Lower leg skin (tissue), 4 donors: ENCODE measurements around the gene USP25. TPM values are rescaled to one million over a fixed set of nuclear protein-coding genes. Genes with fewer than 3 reads are reported as not detected.

Experiments
- DNase-seq, 2 donors: peaks; one replicate each; pipeline ENCODE4 v3.0.0-alpha.2; 2019; ENCODE audit warnings: low spot score in 2 of 2
- H3K4me3 ChIP-seq: fragments of 200-600 bp; sonication (generic); 2 replicates; pipeline ENCODE4 v1.5.1; 2017; ENCODE audit warnings: mild to moderate bottlenecking, low read depth; ENCODE audit not compliant: poor library complexity, severe bottlenecking
- POLR2A ChIP-seq, 2 donors: fragments of 450-650 bp; IDR thresholded peaks; one replicate each; pipeline ENCODE4 v1.6.1; 2016 to 2017; ENCODE audit warnings: antibody characterized with exemption in 2 of 2, mild to moderate bottlenecking in 1 of 2, moderate library complexity in 1 of 2
- WGBS, 2 donors: methylation state at CpG; one replicate each; pipeline ENCODE4 v1.1.5; 2018; 5-methylcytosine and 5-hydroxymethylcytosine counted together
- intact Hi-C: fragments of 100-400 bp; cut with DNase I; formaldehyde crosslinking; loops from one replicate; pipeline ENCODE4 v1.15.0; 2023; ENCODE audit warnings: low total_unique reads
- total RNA-seq, 4 donors: library from RNA; depleted of rRNA; stranded (reverse); fragments of >200 nt; gene quantifications; one replicate each; pipeline ENCODE4 v1.1.0, GENCODE V29; 2016
- TF ChIP-seq, protein P1 (sequence below), 3 donors: fragments of 450-650 bp; IDR thresholded peaks; one replicate each; pipeline ENCODE4 v1.5.1; 2016; ENCODE audit warnings: antibody characterized with exemption in 3 of 3, mild to moderate bottlenecking in 3 of 3, moderate library complexity in 2 of 3

USP25 gene
- total RNA-seq, 4 donors from 2014 or later = 20.4 to 37.4 (median 32.3) TPM

DNA sequence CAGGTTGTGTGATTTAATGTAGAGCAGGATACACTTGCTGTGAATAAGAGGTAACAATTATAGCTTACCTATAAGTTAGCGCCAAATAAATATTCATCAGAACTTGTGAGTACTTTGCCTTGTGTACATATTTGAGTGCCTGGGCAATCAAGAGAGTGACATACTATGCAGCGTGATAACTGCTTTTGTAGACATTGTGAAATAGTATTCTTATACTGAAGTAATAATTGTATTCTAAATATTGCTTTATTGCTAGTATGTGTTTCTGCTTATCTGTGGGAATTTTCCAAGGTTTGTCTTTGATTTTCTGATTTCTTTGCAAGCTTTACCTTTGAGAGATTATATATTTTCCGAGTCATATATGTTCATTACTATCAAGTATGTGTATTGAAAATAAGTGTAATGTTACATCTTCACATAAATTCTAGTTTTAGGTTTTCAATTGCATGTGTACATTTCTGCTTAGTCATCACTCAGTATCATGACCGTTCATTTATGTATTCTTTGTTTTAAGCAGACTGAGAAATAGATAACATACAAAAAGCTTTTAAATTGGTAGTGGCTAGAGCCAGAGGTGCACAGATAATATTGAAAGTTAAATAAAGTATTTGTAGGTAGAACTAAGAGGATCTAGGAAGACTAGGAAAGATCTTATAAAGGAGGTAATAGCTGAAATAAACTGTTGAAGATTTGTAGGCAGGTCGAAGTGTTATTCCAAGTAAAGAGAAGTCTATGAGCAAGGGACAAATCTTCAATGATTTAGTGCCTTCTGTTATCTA is 19.5 kb downstream of the USP25 start:
- intact Hi-C loops = no loop called here
- no peak overlapping the region for H3K4me3 ChIP-seq
- TF ChIP-seq, protein P1, sequence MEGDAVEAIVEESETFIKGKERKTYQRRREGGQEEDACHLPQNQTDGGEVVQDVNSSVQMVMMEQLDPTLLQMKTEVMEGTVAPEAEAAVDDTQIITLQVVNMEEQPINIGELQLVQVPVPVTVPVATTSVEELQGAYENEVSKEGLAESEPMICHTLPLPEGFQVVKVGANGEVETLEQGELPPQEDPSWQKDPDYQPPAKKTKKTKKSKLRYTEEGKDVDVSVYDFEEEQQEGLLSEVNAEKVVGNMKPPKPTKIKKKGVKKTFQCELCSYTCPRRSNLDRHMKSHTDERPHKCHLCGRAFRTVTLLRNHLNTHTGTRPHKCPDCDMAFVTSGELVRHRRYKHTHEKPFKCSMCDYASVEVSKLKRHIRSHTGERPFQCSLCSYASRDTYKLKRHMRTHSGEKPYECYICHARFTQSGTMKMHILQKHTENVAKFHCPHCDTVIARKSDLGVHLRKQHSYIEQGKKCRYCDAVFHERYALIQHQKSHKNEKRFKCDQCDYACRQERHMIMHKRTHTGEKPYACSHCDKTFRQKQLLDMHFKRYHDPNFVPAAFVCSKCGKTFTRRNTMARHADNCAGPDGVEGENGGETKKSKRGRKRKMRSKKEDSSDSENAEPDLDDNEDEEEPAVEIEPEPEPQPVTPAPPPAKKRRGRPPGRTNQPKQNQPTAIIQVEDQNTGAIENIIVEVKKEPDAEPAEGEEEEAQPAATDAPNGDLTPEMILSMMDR (IDR thresholded peaks at IDR 0.05) = no peak
- no peak for TF ChIP-seq POLR2A (IDR thresholded peaks at IDR 0.05)
- no peak for DNase-seq
- WGBS, 2 donors = 76 to 77% methylated on average over 5 of the region's 5 CpGs

DNA sequence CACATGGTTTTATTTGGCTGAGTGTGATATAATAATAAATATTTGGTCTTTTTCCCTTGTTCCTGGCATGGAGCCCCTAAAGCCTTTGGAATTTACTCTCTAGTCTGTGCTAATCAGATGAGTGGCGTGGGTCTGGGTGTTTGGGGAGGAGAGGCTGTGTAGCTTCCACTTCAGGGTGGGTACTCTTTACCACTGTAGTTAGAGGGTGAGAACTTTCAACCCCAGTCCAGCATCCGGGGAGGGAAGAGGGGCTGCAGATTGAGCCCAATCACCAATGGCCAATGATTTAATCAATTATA is 20.0 kb downstream of the USP25 start:
- no peak overlapping the region for H3K4me3 ChIP-seq
- TF ChIP-seq, protein P1 (IDR thresholded peaks at IDR 0.05) = no peak
- no peak for TF ChIP-seq POLR2A (IDR thresholded peaks at IDR 0.05)
- intact Hi-C loops = no loop called here
- 71 to 72% methylated on average over 2 of the region's 2 CpGs for WGBS, 2 donors
- DNase-seq = no peak

DNA sequence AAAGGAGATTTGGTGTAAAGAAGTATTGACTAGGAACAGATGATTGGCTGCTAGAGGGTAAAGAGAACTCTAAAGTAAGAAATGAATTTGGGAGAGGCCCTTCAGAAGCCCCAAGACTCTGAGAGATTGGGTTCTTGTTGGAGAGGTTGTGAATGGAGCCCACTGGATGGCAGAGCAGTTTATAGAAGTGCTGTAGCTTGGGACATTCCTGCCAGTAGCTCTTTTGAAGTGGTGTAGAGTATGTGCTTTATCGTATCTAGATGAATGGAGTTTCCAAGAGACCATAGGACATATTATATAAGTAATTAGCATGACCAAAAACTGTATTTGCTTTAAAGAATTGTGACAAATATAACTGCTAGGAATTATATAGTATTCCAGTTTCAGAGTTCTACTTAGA is 21.3 kb downstream of the USP25 start:
- TF ChIP-seq POLR2A (IDR thresholded peaks at IDR 0.05) = no peak
- TF ChIP-seq, protein P1 (IDR thresholded peaks at IDR 0.05) = no peak
- DNase-seq = no peak
- intact Hi-C loops = no loop called here
- 75 to 83% methylated on average over 1 of the region's 1 CpG for WGBS, 2 donors
- no peak overlapping the region for H3K4me3 ChIP-seq

DNA sequence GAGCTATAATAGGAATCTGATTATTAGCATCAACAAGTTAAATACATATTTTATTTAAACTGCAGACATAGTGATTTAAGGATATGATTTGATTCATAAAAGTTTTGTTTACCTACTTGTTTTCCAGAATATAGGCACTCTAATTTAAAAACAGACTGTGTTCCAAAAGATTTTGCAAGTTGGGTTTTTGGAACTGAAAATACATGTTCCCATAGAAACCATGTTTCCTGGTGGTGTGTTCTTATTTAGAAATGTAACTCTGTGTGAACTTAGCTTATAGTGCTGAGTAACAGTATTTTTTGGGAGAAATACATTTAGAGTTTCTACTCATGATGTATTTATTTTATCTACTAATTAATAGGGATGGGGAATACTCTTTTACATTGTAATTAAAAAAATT is 21.8 kb downstream of the USP25 start:
- no peak overlapping the region for H3K4me3 ChIP-seq
- intact Hi-C loops = no loop called here
- DNase-seq = no peak
- no peak for TF ChIP-seq POLR2A (IDR thresholded peaks at IDR 0.05)
- TF ChIP-seq, protein P1 (IDR thresholded peaks at IDR 0.05) = no peak

DNA sequence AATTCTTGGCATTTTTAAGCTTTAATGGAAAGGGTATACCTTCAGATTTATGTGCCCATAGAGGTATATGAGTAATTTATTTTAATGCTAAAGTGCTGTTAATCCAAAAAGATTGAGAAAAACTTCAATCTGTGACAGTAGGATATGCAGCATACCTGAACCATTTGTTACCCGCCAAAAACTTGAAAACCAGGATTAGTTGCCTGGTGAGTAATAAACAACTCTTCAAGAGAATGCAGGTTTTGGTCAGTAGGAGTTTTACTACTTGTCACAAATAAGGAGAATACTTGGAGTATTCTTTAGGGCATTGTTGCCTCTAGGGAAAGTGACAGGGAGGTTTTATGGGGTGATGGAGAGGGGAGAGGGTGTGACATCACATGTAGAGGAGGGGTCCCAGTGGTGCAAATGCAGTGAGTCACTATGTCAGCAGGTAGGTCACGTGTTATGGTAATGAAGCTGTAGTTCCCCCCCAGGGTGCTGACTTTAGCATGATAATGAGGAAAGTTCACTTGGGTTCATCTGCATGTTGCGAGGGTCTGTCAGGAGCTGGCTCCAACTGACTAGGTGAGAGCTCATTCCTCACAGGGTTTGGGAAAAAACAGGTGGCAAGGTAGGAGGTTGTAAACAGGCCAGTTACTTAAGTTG is 23.1 kb downstream of the USP25 start:
- no peak overlapping the region for H3K4me3 ChIP-seq
- intact Hi-C loops = no loop called here
- DNase-seq = no peak
- TF ChIP-seq, protein P1 (IDR thresholded peaks at IDR 0.05) = no peak
- TF ChIP-seq POLR2A (IDR thresholded peaks at IDR 0.05) = no peak
- WGBS, 2 donors = 81 to 87% methylated on average over 3 of the region's 3 CpGs
